ENCODE data around the gene CLEC3B.
"Not testable (repeated sequence)": the region's sequence is repeated elsewhere in the genome, so short reads cannot be mapped to it uniquely, and the experiment has no call there.

Gene CLEC3B

GRCh38 chr3:45026038-45026437, at the start of gene CLEC3B:
CLEC3B (plus strand) TSS chr3:45026303; CDS start chr3:45026363, 60 bp downstream.
- DNase-seq: no peak

GRCh38 chr3:44981220-44981619, 44.9 kb upstream of the CLEC3B start:
- peak; percentile 38 for DNase-seq

- no peak for DNase-seq
Observed at GRCh38 chr3:44981751-44982150, 44.4 kb upstream of the CLEC3B start.

GRCh38 chr3:44982817-44983216, 43.3 kb upstream of the CLEC3B start:
- DNase-seq: no peak

GRCh38 chr3:44983484-44983941, 42.6 kb upstream of the CLEC3B start:
- DNase-seq: no peak

GRCh38 chr3:44984335-44984734, 41.8 kb upstream of the CLEC3B start:
- no peak for DNase-seq

GRCh38 chr3:44986330-44986729, 39.8 kb upstream of the CLEC3B start:
- not testable (repeated sequence) for DNase-seq

- DNase-seq: no peak
Observed at GRCh38 chr3:44987332-44987731, 38.8 kb upstream of the CLEC3B start.

GRCh38 chr3:44988073-44988472, 38.0 kb upstream of the CLEC3B start:
- DNase-seq: peak; percentile 73

- no peak for DNase-seq
Observed at GRCh38 chr3:44989141-44989540, 37.0 kb upstream of the CLEC3B start.

GRCh38 chr3:44989636-44990373, 36.3 kb upstream of the CLEC3B start:
- DNase-seq: no peak

- DNase-seq: no peak
Observed at GRCh38 chr3:44991326-44991725, 34.8 kb upstream of the CLEC3B start.

GRCh38 chr3:44992555-44993470, 33.3 kb upstream of the CLEC3B start:
- DNase-seq: peak; percentile 70

- DNase-seq: no peak
Observed at GRCh38 chr3:44993471-44994205, 32.5 kb upstream of the CLEC3B start.

GRCh38 chr3:44995142-44995770, 30.8 kb upstream of the CLEC3B start:
- no peak for DNase-seq

GRCh38 chr3:44996556-44996969, 29.5 kb upstream of the CLEC3B start:
- DNase-seq: no peak

- DNase-seq: no peak
Observed at GRCh38 chr3:44999782-45000181, 26.3 kb upstream of the CLEC3B start.

GRCh38 chr3:45000823-45001222, 25.3 kb upstream of the CLEC3B start:
- DNase-seq: no peak

- DNase-seq: no peak
Observed at GRCh38 chr3:45001738-45002137, 24.4 kb upstream of the CLEC3B start.

- DNase-seq: no peak
Observed at GRCh38 chr3:45002139-45002660, 23.9 kb upstream of the CLEC3B start.

- DNase-seq: peak; percentile 35
Observed at GRCh38 chr3:45002720-45003119, 23.4 kb upstream of the CLEC3B start.

- no peak for DNase-seq
Observed at GRCh38 chr3:45003406-45003805, 22.7 kb upstream of the CLEC3B start.
